Hindlimb muscle (tissue), 1 donor: ENCODE measurements around the gene QKI. TPM values are rescaled to one million over a fixed set of nuclear protein-coding genes. Genes with fewer than 3 reads are reported as not detected.

Source experiments
- DNase-seq: peaks from one replicate; pipeline ENCODE4 v3.0.0-alpha.2; 2013
- polyA plus RNA-seq: library from polyadenylated mRNA; unstranded; fragments of 120-200 nt; gene quantifications from one replicate; pipeline ENCODE4 v1.2.1, GENCODE V29; 2013; ENCODE audit not compliant: insufficient read length

QKI gene
- polyA plus RNA-seq, 1 donor, result 230 TPM

GRCh38 chr6:163490826-163491577 is 76.5 kb downstream of the QKI start:
- DNase-seq, result no peak

GRCh38 chr6:163491737-163492300 is 77.3 kb downstream of the QKI start:
- no peak for DNase-seq

- DNase-seq, result no peak
Observed at GRCh38 chr6:163494279-163494727, 79.8 kb downstream of the QKI start.

- DNase-seq, result no peak
Observed at GRCh38 chr6:163496205-163496604, 81.7 kb downstream of the QKI start.

- no peak for DNase-seq
Observed at GRCh38 chr6:163500105-163500504, 85.6 kb downstream of the QKI start.

GRCh38 chr6:163501026-163501425 is 86.5 kb downstream of the QKI start:
- peak; percentile 12 for DNase-seq

- no peak for DNase-seq
Observed at GRCh38 chr6:163501439-163501838, 86.9 kb downstream of the QKI start.

- no peak for DNase-seq
Observed at GRCh38 chr6:163504984-163505640, 90.6 kb downstream of the QKI start.

- no peak for DNase-seq
Observed at GRCh38 chr6:163507965-163508364, 93.4 kb downstream of the QKI start.

GRCh38 chr6:163513003-163513402 is 98.5 kb downstream of the QKI start:
- DNase-seq, result no peak

- DNase-seq, result no peak
Observed at GRCh38 chr6:163513570-163514166, 99.2 kb downstream of the QKI start.

- DNase-seq, result no peak
Observed at GRCh38 chr6:163516908-163517307, 102.4 kb downstream of the QKI start.

GRCh38 chr6:163520956-163521355 is 106.4 kb downstream of the QKI start:
- DNase-seq, result no peak

- no peak for DNase-seq
Observed at GRCh38 chr6:163522033-163522432, 107.5 kb downstream of the QKI start.

GRCh38 chr6:163525926-163526325 is 111.4 kb downstream of the QKI start:
- no peak for DNase-seq

GRCh38 chr6:163526346-163526745 is 111.8 kb downstream of the QKI start:
- DNase-seq, result no peak

- no peak for DNase-seq
Observed at GRCh38 chr6:163527291-163527690, 112.8 kb downstream of the QKI start.

GRCh38 chr6:163529605-163530004 is 115.1 kb downstream of the QKI start:
- no peak for DNase-seq

GRCh38 chr6:163530406-163530805 is 115.9 kb downstream of the QKI start:
- DNase-seq, result no peak

- DNase-seq, result no peak
Observed at GRCh38 chr6:163531122-163531521, 116.6 kb downstream of the QKI start.

- DNase-seq, result no peak
Observed at GRCh38 chr6:163532526-163533078, 118.1 kb downstream of the QKI start.

- DNase-seq, result no peak
Observed at GRCh38 chr6:163533443-163533842, 118.9 kb downstream of the QKI start.

- no peak for DNase-seq
Observed at GRCh38 chr6:163536770-163537169, 122.3 kb downstream of the QKI start.
